ENCODE results near the gene CACNA1D. TPM values are rescaled to one million over a fixed set of nuclear protein-coding genes. Genes with fewer than 3 reads are reported as not detected.

CACNA1D gene
- total and polyA plus RNA-seq, 9 of the 15 experiments (the other 6 are each of a cell fraction or from before 2014, with no cell fraction given), result 0.29 TPM; not detected in 8

- ChIA-PET CTCF (ENCODE audit: low intra/inter-chr PET ratio) (no interaction called here), POLR2A (no interaction called here)
- no peak overlapping the region for H3K4me3 ChIP-seq
- no peak overlapping the region for H3K4me2 ChIP-seq (ENCODE audit: insufficient read depth, low read length)
- H2AFZ ChIP-seq (ENCODE audit: low read depth, low read length), result no peak overlapping the region
- FAIRE-seq (no peak), DNase-seq (ENCODE audit: extremely low read depth in 1 of 4, low spot score in 3 of 4) (no peak), ATAC-seq (no peak)
- no peaks in the 10 kb centered on the region for H4K20me1 ChIP-seq (replicated peaks; ENCODE audit: control insufficient read depth, insufficient read depth, low read length)
- H3K79me2 ChIP-seq (ENCODE audit: control insufficient read depth, insufficient read depth, low read length), result no peaks in the 10 kb centered on the region
- no peaks in the 10 kb centered on the region for H3K9me1 ChIP-seq (ENCODE audit: control insufficient read depth, insufficient read depth, low read length)
- TF ChIP-seq TEAD4 (IDR thresholded peaks at IDR 0.05; ENCODE audit: low read length), result no peak
- TF ChIP-seq TEAD4 (CRISPR knock-in tag; IDR thresholded peaks at IDR 0.05; ENCODE audit: borderline replicate concordance), result no peak
- no peak for TF ChIP-seq SAP30 (IDR thresholded peaks at IDR 0.05; ENCODE audit: borderline replicate concordance, insufficient read depth, low read depth, low read length, poor library complexity, severe bottlenecking)
- TF ChIP-seq FOXP1 (CRISPR knock-in tag; IDR thresholded peaks at IDR 0.05), result no peak
- TF ChIP-seq, protein P1, sequence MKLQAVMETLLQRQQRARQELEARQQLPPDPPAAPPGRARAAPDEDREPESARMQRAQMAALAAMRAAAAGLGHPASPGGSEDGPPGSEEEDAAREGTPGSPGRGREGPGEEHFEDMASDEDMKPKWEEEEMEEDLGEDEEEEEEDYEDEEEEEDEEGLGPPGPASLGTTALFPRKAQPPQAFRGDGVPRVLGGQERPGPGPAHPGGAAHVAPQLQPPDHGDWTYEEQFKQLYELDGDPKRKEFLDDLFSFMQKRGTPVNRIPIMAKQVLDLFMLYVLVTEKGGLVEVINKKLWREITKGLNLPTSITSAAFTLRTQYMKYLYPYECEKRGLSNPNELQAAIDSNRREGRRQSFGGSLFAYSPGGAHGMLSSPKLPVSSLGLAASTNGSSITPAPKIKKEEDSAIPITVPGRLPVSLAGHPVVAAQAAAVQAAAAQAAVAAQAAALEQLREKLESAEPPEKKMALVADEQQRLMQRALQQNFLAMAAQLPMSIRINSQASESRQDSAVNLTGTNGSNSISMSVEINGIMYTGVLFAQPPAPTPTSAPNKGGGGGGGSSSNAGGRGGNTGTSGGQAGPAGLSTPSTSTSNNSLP (IDR thresholded peaks at IDR 0.05; ENCODE audit: borderline replicate concordance, low read depth, low read length), result no peak
- TF ChIP-seq, protein P2, sequence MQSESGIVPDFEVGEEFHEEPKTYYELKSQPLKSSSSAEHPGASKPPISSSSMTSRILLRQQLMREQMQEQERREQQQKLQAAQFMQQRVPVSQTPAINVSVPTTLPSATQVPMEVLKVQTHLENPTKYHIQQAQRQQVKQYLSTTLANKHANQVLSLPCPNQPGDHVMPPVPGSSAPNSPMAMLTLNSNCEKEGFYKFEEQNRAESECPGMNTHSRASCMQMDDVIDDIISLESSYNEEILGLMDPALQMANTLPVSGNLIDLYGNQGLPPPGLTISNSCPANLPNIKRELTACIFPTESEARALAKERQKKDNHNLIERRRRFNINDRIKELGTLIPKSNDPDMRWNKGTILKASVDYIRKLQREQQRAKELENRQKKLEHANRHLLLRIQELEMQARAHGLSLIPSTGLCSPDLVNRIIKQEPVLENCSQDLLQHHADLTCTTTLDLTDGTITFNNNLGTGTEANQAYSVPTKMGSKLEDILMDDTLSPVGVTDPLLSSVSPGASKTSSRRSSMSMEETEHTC (IDR thresholded peaks at IDR 0.05), result no peak
- no peak for TF ChIP-seq MAFG (tag; conservative IDR thresholded peaks at IDR 0.05)
- TF ChIP-seq ZNF445 (CRISPR knock-in tag; IDR thresholded peaks at IDR 0.05; ENCODE audit: low read depth), result no peak
- TF ChIP-seq ZBTB34 (CRISPR knock-in tag; IDR thresholded peaks at IDR 0.05), result no peak
- TF ChIP-seq ZNF584 (CRISPR knock-in tag; IDR thresholded peaks at IDR 0.05; ENCODE audit: low read depth), result no peak
- no peak for TF ChIP-seq RNF2 (IDR thresholded peaks at IDR 0.05)
- TF ChIP-seq MXI1 (IDR thresholded peaks at IDR 0.05; ENCODE audit: low read depth, low read length), result no peak
- TF ChIP-seq, protein P3, sequence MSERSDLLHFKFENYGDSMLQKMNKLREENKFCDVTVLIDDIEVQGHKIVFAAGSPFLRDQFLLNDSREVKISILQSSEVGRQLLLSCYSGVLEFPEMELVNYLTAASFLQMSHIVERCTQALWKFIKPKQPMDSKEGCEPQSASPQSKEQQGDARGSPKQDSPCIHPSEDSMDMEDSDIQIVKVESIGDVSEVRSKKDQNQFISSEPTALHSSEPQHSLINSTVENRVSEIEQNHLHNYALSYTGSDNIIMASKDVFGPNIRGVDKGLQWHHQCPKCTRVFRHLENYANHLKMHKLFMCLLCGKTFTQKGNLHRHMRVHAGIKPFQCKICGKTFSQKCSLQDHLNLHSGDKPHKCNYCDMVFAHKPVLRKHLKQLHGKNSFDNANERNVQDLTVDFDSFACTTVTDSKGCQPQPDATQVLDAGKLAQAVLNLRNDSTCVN (CRISPR knock-in tag; IDR thresholded peaks at IDR 0.05), result no peak
- TF ChIP-seq EGR1 (conservative IDR thresholded peaks at IDR 0.05), result no peak
- H3K4me1 ChIP-seq (replicated peaks in 1 of 2; ENCODE audit: control insufficient read depth in 2 of 2, insufficient read depth in 2 of 2, low read length in 2 of 2), result no peaks in the 10 kb centered on the region
- intact Hi-C loops (cut with micrococcal nuclease) (no loop called here), in situ Hi-C loops (cut with MboI) (no loop called here)
- H3K9ac ChIP-seq (ENCODE audit: insufficient read depth in 1 of 2, low read depth in 2 of 2, low read length in 2 of 2), result no peak overlapping the region
- WGBS (ENCODE audit: insufficient coverage, low coverage, missing lambda C conversion rate), result 2% methylated on average over 4 of the region's 4 CpGs
- H3K36me3 ChIP-seq (ENCODE audit: control insufficient read depth, insufficient read depth, low read length), result no peaks in the 10 kb centered on the region
- no peaks in the 10 kb centered on the region for H3K9me3 ChIP-seq (replicated peaks; ENCODE audit: control insufficient read depth, insufficient read depth, low read depth, low read length)
- H3K27me3 ChIP-seq (ENCODE audit: control insufficient read depth in 2 of 2, insufficient read depth in 2 of 2, low read length in 2 of 2), result peaks cover 2 to 20% of the 10 kb centered on the region in 2 experiments; a peak in 3 of 5 replicates
- H3K27ac ChIP-seq (ENCODE audit: extremely low read depth, low read depth, low read length), result no peak overlapping the region
- BruUV-seq (replicated peaks), result no TSS peak
These were observed 41.9 kb downstream of the CACNA1D start for GRCh38 chr3:53536282-53536681.

Measured in K562 (cell line).